ENCODE data around the gene NGF. TPM values are rescaled to one million over a fixed set of nuclear protein-coding genes. Genes with fewer than 3 reads are reported as not detected.

The NGF gene
- total and polyA plus RNA-seq, 3 donors from 2014 or later: 0.63 to 3.3 (median 1.4) TPM

DNA sequence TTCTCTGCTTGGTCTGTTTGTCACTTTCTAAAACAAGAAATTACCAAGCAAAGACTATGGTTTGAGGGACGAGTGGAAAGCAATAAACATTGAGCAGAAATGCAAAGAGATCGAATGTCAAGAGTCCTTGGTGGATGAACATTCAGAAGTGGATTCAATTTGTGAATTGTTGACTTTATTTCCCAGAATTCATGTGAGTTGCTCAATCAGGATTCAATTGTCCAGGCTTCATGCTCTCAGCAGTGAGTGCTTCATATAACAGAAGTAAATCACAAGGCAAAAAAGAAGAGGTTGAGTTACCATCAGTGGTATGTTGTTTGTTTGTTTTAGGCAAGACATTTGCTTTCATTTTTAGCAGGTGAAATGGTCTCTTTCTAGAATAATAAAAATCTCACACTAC, 31.9 kb downstream of the NGF start:
- H3K4me3 ChIP-seq: no peak overlapping the region
- DNase-seq: no peak
- H3K27ac ChIP-seq: no peak overlapping the region
- no peaks in the 10 kb centered on the region for H3K9me3 ChIP-seq
- no peaks in the 10 kb centered on the region for H3K27me3 ChIP-seq
- H3K36me3 ChIP-seq (ENCODE audit: low read depth, missing control alignments): no peaks in the 10 kb centered on the region
- TF ChIP-seq, protein P1, sequence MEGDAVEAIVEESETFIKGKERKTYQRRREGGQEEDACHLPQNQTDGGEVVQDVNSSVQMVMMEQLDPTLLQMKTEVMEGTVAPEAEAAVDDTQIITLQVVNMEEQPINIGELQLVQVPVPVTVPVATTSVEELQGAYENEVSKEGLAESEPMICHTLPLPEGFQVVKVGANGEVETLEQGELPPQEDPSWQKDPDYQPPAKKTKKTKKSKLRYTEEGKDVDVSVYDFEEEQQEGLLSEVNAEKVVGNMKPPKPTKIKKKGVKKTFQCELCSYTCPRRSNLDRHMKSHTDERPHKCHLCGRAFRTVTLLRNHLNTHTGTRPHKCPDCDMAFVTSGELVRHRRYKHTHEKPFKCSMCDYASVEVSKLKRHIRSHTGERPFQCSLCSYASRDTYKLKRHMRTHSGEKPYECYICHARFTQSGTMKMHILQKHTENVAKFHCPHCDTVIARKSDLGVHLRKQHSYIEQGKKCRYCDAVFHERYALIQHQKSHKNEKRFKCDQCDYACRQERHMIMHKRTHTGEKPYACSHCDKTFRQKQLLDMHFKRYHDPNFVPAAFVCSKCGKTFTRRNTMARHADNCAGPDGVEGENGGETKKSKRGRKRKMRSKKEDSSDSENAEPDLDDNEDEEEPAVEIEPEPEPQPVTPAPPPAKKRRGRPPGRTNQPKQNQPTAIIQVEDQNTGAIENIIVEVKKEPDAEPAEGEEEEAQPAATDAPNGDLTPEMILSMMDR (IDR thresholded peaks at IDR 0.05): no peak
- no peak for TF ChIP-seq POLR2A (IDR thresholded peaks at IDR 0.05)
- H3K4me1 ChIP-seq: no peaks in the 10 kb centered on the region
- intact Hi-C loops (cut with DNase I; ENCODE audit: low total_unique reads): no loop called here
- WGBS, 2 donors: 90 to 91% methylated on average over 2 of the region's 2 CpGs

DNA sequence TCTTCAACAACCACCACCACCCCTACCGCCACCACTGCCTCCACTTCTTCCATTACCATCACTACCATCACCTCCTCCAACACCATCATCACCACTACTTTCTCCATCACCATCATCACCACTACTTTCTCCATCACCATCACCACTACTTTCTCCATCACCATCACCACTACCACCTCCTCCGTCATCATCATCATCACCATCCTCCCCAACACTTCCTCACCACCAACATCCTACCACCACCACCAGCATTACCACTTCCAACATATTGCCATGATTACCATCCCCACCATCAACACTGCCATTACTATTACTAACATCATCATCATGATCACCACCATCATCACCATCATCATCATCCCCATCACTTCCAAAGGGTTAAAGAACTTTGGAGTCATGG, 34.7 kb downstream of the NGF start:
- Histone ChIP-seq H3K27ac (no peak overlapping the region), H3K27me3 (no peaks in the 10 kb centered on the region), H3K4me3 (no peak overlapping the region), H3K36me3 (ENCODE audit: low read depth, missing control alignments) (no peaks in the 10 kb centered on the region), H3K4me1 (no peaks in the 10 kb centered on the region), H3K9me3 (no peaks in the 10 kb centered on the region)
- no peak for DNase-seq
- 95 to 97% methylated on average over 2 of the region's 2 CpGs for WGBS, 2 donors
- TF ChIP-seq, protein P1 (IDR thresholded peaks at IDR 0.05): no peak
- TF ChIP-seq POLR2A (IDR thresholded peaks at IDR 0.05): no peak
- intact Hi-C loops (cut with DNase I; ENCODE audit: low total_unique reads): no loop called here

DNA sequence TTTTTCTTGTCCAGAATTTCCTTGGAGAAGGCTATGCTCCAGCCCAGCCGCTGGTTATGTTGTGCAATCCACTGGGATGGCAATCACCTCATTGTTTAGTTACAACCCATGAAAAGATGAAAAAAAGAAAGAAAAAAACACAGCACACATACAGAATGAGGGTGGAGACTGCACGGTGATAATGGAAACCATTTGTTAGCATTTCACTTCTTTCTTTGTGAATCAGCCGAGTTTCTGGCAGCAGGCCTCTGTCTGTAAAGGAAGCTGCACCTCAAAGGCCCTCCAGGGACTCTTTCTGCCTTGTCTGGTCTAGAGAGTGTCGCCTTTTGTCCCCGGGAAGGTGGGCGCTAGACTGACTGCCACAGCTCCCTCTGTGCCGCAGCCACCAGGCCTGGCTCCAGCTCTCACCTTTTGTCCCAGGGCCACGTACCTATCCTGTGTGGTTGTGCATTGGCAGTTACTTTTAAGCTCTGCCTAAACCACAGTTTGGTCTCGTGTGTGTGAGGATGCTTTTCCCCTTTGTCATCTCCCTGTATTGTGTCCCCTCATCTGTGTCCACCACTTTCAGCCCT, 35.6 kb downstream of the NGF start:
- no peaks in the 10 kb centered on the region for H3K4me1 ChIP-seq
- no peak overlapping the region for H3K4me3 ChIP-seq
- 79 to 89% methylated on average over 9 of the region's 9 CpGs for WGBS, 2 donors
- no peaks in the 10 kb centered on the region for H3K27me3 ChIP-seq
- H3K36me3 ChIP-seq (ENCODE audit: low read depth, missing control alignments): no peaks in the 10 kb centered on the region
- H3K27ac ChIP-seq: no peak overlapping the region
- no peak for DNase-seq
- H3K9me3 ChIP-seq: no peaks in the 10 kb centered on the region
- intact Hi-C loops (cut with DNase I; ENCODE audit: low total_unique reads): no loop called here
- TF ChIP-seq, protein P1 (IDR thresholded peaks at IDR 0.05): no peak
- TF ChIP-seq POLR2A (IDR thresholded peaks at IDR 0.05): no peak

DNA sequence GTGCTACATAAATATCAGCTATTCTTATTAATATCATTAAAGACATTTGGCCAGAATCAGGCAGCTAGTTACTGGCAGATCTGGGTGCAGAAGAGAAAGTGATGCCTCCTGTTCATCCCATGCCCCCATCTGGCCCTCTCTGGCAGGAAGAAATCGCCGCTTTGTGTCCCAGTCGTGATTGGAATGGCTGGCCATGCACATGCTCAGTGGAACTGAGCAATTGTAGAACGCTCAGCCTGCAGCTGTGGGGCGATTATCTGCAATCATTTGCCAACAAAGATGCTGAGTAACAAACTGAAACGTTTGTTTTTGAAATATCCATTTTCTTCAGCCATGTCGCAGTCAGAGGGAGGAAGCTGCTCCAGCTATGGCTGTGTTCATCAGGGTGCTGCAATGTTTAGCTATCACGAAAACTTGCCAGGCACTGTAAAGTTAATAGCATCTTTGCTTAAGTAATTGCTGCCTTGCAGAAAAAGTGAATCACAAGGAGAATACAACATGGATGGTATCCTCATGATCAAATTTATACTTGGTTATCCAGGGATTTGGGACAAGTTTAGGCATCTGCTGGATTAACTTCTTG, 36.5 kb downstream of the NGF start:
- Histone ChIP-seq H3K36me3 (ENCODE audit: low read depth, missing control alignments) (no peaks in the 10 kb centered on the region), H3K9me3 (no peaks in the 10 kb centered on the region), H3K4me3 (no peak overlapping the region), H3K27ac (no peak overlapping the region), H3K4me1 (no peaks in the 10 kb centered on the region), H3K27me3 (no peaks in the 10 kb centered on the region)
- DNase-seq: no peak
- intact Hi-C loops (cut with DNase I; ENCODE audit: low total_unique reads): no loop called here
- TF ChIP-seq, protein P1 (IDR thresholded peaks at IDR 0.05): no peak
- no peak for TF ChIP-seq POLR2A (IDR thresholded peaks at IDR 0.05)
- 69 to 85% methylated on average over 8 of the region's 8 CpGs for WGBS, 2 donors

Data from testis (tissue), 3 donors.